ENCODE data around the gene RARS2. TPM values are rescaled to one million over a fixed set of nuclear protein-coding genes. Genes with fewer than 3 reads are reported as not detected.

The RARS2 gene
- total and polyA plus RNA-seq, 2 experiments from 2014 or later = 31.8 to 38.5 TPM

GRCh38 chr6:87534377-87535047 lies 55.3 kb downstream of the RARS2 start (continued):
- no peak for TF ChIP-seq ZNF462 (CRISPR knock-in tag; IDR thresholded peaks at IDR 0.05)
- no peak for TF ChIP-seq STAT1 (IDR thresholded peaks at IDR 0.05; ENCODE audit: unreplicated experiment)
- TF ChIP-seq EZH2phosphoT487 (IDR thresholded peaks at IDR 0.05; ENCODE audit: unreplicated experiment) = no peak

GRCh38 chr6:87529221-87529620 lies 60.6 kb downstream of the RARS2 start:
- no peak overlapping the region for H3K4me3 ChIP-seq
- Mint-ChIP-seq H3K9me3 (no peaks in the 10 kb centered on the region), H3K27ac (no peak overlapping the region), H3K4me1 (no peaks in the 10 kb centered on the region), H3K27me3 (ENCODE audit: insufficient read depth, low read depth, poor library complexity) (no peaks in the 10 kb centered on the region), H3K4me3 (no peak overlapping the region), H3K36me3 (ENCODE audit: low read depth) (peaks cover 22% of the 10 kb centered on the region; the same call in 2 of the 3 replicates)
- H4K20me1 ChIP-seq (replicated peaks; ENCODE audit: insufficient read depth) = no peaks in the 10 kb centered on the region
- 0 out of 2 replicates have a peak, but pooled peaks cover 3% of the 10 kb centered on the region for H3K36me3 ChIP-seq (ENCODE audit: insufficient read depth)
- no peak overlapping the region for H3K4me2 ChIP-seq
- no peaks in the 10 kb centered on the region for H3F3A ChIP-seq (replicated peaks; ENCODE audit: low read depth)
- DNase-seq (ENCODE audit: low spot score) (no peak), ATAC-seq (no peak)
- H3K27me3 ChIP-seq (ENCODE audit: insufficient read depth) = no peaks in the 10 kb centered on the region
- no peak overlapping the region for H3K27ac ChIP-seq (ENCODE audit: low read depth)
- H3K9me2 ChIP-seq (ENCODE audit: insufficient read depth) = no peaks in the 10 kb centered on the region
- H3K79me2 ChIP-seq (replicated peaks; ENCODE audit: insufficient read depth) = peaks cover 5% of the 10 kb centered on the region; the same call in 1 of the 2 replicates
- H3K4me1 ChIP-seq (ENCODE audit: insufficient read depth) = no peaks in the 10 kb centered on the region
- no peak overlapping the region for H2AFZ ChIP-seq
- TF ChIP-seq ZNF114 (CRISPR knock-in tag; IDR thresholded peaks at IDR 0.05) (no peak), REST (IDR thresholded peaks at IDR 0.05; ENCODE audit: unreplicated experiment) (no peak), EZH2 (IDR thresholded peaks at IDR 0.05; ENCODE audit: low read depth, unreplicated experiment) (no peak), STAT1 (IDR thresholded peaks at IDR 0.05; ENCODE audit: unreplicated experiment) (no peak), ZNF331 (CRISPR knock-in tag; IDR thresholded peaks at IDR 0.05; ENCODE audit: low read depth) (no peak)
